Measurements from ENCODE around the gene SDK1.

The SDK1 gene

DNA sequence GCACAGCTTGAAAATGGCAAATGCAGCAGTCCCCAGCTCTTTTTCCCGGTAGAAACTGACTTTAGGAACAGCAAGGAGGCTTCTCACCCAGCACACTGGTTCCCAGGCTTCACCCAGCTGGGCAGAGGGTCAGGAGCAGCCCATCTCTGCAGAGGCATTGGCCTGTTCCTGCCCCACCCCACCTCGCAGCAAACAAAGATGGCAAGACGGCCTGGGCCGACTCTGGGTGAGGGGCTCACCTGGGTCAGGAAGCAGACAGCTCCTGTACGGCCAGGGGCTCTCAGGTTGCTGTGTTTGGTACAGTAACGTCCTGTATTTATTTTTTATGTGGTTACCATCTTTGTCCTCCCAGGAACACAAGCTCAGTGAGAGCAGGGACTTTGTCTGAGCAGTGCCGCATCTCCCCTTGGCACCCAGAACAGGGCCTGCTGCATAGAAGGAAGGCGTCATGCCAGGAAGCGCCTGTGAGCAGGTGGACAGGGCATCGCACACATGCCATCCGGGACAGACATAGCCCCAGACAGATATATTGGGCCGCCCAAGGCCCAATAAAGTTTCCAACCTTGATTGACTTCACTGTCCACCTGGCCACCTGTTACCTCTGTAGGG, 796.1 kb downstream of the SDK1 start:
- no peak for DNase-seq

DNA sequence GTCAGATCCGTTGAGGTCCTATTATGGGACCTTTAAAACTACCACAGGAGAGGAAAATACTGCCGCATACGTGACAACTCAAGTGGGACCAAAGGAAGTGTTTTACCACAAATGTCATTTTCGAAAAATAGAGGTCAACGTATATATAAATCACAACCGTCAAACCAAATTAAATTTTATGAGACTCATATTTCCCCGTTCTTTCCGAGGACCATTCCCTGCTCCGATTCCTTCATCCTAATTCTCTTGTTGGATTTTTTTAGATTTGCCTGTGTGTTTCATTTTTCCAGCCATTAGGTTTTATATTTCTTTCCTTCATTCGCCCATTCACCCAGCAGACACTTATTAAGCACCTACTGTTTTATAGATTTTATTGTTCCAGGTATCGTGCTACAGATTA, 797.1 kb downstream of the SDK1 start:
- no peak for DNase-seq

DNA sequence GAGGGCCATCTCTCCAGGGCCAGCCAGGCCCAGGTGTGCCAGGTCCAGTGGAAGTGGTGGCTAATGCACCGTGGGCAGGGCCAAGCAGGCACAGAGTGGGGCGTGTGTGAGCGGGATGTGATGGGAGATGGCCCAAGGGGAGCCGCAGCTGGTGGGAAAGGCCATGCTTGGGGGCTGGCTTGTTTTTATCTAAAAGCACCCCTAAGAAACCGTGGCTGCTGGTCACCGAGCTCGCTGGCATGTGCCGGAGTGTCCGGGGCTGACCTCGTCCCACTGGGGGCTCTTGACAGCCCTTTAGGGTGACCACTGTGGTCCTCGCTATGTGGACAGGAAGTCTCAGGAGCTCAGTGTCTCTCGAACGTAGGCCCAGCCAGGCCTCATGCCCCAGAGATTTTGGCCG, 798.6 kb downstream of the SDK1 start:
- no peak for DNase-seq

DNA sequence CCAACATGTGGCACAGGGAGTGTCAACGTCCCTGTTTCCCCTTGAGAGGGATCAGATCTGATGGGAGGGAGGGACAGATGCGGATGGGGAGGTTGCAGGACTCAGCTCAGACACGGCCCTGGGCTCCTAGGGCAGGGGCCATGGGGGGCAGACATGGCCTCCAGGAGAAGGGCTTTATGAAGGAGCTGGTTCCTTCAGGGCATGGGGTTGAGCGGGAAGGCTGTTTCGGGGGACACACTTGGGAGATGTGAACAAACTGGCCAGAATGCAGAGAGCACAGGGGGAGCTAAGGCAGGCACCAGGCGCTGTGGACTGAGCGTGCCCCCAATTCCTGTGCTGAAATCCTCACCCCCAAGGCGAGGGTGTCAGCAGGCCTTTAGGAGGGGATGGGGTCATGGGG, 799.1 kb downstream of the SDK1 start:
- no peak for DNase-seq

DNA sequence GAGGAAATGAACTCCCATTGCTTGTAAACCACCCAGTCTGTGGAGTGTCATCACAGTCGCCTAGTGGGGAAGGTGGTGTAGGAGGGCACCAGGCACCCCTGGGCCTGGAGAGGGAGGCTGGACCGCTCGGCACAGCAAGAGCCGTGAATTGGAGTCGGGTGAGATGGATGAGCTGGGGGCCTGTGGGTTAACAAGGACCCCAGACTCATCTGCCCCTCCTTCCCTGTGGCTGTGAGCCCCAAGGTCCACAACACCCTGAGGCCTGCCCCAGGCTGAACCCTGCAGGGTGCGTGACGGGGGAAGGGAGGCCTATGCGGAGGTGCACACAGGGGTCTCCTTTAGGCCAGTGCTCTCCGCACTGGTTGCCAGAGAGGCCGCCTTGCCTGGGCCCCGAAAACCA, 799.6 kb downstream of the SDK1 start:
- DNase-seq: no peak

DNA sequence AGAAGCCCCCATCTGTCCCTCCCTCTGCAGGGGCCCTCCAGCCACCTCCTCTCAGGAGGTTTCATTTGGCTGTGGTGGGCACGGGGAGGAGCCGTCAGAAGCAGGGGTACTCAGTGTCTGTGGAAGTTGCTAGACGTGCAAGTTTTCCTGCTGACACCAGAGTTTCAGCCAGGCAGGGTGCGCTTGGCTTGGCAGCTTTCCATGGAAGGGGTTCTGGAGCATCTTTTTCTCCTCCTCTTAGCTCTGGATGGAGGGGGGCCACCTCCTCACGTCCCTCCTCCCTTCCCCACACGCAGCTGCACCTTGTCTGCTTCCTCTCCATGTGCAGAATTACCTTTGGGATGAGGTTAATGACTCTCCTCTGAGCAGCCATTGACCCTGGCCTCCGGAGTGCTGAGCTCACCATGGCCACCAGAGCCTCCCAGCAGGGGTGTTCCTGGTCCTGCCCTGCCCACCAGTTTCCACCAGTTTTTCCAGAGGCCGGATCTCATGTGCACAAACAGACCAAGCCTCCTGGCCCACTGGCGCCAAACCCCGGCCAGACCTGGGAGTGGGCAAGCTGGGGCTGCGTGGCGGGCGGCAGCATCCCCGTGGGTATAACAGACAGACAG, 801.3 kb downstream of the SDK1 start:
- no peak for DNase-seq

DNA sequence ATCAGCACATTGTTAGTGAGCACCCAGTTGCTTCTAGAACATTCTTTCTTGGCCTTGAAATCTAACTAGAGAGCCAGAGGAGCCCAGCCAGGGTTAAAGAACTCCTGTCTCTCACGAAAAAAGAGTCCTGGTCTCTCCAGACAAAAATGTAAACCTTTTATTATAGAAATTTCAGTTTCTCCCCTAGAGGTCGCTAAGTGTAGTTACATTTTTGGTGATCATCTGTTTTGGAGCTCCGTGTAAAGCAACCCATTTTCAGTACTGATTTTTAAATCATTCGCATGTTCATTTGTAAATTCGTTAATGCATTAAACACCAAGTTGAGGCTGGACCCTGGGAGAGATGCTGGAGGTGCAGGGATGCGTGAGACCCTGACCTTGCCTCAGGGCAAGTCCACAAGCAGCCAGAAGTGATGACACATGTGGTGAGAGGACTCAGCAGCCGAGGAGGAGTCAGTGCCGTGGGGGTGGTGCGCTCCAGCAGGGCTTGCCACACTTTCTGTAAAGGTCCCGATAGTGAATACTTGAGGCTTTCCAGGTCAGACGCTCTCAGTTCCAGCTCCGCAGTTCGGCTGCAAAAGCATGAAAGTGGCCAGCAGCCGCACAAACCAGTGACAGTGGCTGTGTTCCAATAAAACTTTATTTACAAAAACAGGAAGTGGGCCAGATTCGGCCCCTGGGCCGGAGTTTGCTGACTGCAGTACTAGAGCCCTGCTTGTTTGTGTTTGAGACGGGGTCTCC, 802.5 kb downstream of the SDK1 start:
- DNase-seq: peak; percentile 66

DNA sequence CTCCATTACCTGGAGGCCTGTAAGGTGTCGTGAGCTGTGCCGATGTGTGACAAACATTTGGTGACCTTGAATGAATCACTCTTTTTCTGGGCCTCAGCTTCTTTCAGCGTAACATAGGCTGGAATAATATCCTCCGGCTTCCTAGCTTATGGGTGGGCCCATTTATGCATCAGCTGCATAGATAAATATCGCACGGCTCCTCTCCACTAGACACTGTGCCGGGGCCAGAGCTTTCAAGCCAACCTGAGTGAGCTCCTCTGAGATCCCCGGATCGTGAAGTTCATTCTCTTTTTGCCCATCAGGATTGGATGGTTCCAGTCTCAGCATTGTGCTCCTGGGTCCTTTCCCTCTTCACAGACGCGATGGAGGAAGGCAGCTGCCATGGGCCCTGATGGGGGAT, 806.8 kb downstream of the SDK1 start:
- no peak for DNase-seq

DNA sequence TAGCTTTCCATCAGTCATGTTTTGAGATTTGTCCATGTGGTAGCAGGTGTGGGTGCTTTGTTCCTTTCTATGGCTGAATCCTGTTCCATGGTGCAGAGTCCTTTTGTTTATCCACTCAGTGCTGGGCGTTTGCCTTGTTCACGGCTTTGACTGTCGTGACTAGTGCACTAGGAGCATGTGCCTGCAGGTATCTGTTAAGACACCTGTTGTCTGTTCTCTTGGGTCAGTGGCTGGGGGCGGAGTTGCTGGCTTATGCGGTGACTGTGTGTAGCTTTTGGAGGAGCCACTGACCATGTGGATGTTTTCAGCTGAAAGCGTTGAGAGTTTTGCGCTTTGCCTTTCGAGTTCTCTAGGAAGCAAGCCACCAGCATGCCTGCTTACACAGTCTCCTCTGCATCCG, 807.9 kb downstream of the SDK1 start:
- no peak for DNase-seq

DNA sequence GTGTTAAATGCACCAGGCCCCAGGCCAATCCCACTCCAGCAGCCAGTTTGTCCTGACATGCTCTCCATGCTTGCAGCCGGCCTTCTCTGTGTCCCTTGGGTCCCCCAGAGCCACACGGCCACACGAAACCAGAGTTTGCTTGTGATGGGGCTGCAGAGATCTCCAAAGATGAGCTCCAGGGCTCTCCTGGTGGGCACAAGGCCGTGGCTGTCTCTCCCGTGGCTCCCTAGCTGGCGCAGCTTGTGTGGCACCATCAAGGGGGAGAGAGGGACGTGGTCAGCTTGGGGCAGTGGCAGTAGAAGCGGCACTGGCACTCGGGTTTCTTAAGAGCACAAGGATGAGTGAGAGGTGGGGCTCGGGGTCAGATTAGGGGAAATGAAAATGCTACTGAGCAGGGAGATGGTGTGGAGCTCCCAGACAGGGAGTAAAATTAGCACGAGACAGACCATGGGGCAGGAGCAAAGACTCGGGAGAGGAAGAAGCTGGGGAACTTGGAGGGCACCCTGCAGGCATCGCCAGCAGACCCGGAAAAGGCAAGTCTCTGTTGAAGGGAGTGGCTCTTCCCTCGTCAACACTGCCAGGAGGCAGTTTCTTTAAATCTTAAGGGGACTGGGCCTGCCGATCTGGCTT, 808.5 kb downstream of the SDK1 start:
- no peak for DNase-seq

DNA sequence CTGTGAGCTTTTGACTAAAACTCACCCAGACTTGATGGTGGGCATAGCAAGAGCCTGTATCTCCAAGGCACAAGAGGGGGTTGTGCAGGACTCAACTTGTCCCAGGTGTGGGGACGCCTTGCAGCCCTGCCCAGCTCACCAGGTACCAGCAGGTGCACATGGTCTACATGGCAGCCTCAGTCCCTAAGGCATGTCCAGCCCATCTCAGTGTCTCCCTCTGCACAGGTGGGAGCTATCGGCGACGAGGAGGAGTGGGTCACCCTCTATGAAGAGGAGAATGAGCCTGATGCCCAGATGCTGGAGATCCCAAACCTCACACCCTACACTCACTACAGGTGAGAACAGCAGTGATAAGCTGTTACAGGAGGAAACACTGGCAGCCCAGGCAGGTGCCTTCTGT, 809.4 kb downstream of the SDK1 start:
- DNase-seq: no peak

DNA sequence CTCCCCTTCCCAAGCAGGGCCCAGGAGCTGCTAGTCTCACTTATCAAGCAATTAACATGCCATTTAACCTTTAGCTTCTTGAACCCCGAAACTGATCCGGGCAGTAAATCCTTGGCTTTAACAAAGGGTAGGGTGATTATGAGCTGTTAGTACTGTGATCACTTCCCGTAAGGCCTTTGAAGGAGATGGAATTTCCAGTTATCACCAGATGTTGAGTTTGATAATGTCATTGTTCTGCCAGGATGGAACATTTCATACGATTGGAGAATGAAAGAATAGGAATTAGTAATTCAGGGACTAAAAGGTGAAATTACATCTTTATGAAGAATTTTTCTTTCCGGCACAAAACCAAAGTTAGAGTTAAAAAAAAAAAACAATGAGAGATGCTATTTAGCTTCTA, 810.1 kb downstream of the SDK1 start:
- no peak for DNase-seq

DNA sequence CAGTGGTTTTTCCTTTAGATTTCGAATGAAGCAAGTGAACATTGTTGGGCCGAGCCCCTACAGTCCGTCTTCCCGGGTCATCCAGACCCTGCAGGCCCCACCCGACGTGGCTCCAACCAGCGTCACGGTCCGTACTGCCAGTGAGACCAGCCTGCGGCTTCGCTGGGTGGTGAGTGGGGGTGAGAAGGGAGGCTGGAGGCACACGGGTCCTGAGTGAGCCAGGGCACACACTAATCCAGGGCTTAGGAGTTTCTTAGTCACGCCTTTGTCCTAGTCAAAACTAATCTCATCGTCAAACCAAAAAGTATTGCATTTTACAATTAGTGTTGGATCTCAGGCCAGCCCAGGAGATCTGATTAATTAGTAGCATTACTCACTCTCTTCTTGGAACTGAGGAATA, 812.2 kb downstream of the SDK1 start:
- no peak for DNase-seq

DNA sequence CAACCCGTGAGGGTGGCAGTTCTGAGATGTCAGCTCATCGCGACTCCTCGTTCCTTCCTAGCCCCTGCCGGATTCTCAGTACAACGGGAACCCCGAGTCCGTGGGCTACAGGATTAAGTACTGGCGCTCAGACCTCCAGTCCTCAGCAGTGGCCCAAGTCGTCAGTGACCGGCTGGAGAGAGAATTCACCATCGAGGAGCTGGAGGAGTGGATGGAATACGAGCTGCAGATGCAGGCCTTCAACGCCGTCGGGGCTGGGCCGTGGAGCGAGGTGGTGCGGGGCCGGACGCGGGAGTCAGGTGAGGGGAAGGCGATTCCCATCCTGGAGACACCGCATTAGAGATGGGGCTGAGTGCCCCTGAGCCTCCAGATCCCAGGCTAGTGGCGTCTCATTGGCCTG, 812.9 kb downstream of the SDK1 start:
- no peak for DNase-seq

DNA sequence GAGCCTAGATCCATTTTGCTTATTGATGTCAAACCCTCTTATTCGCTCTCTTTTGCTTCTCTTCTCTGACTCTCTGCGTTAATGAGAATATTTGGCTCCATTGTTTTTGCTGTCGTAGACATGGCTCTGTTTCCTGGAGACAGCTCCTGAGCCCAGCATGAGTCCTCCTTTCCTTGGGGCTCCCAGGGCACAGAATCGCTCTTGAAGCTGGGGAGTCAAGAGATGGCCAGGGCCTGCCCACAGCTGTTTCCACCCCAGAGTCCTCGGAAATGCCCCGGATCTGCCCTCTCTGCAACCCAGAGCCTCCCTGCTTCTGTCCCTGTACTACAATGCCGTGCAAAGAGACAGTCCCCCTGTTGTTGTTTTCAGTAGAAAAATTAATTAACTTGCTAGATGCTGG, 814.4 kb downstream of the SDK1 start:
- no peak for DNase-seq

DNA sequence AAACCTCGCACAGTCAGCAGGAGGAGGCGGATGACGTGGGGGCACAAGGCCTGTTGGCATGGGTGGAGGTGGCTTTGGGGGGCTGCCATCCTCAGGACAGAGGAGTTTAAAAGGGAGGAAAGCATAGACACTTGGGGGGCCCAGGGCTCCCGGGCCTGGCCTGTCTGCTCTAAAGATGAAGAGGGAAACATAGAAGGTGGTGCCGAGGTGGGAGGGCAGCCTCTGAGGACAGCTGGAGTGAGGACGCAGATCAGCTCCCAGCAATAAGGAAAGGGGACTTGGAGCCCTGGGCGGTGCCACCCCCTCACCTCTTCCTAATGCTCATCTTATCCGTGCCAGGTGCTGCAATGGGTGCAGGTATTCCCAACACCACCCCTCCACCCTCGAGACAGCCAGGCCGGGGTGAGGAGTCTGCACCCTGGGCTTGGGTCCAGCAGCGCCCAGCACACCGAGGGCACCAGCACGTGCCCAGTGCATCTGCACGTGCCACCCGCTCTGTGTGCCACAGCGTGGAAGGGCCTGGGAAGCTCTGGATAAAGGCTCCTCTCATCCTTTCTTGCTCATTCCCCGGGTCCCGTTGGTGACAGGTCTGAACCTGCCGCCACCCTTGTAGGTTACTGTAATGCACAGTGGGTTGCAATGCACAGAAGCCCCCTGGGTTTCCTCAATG, 815.0 kb downstream of the SDK1 start:
- no peak for DNase-seq

DNA sequence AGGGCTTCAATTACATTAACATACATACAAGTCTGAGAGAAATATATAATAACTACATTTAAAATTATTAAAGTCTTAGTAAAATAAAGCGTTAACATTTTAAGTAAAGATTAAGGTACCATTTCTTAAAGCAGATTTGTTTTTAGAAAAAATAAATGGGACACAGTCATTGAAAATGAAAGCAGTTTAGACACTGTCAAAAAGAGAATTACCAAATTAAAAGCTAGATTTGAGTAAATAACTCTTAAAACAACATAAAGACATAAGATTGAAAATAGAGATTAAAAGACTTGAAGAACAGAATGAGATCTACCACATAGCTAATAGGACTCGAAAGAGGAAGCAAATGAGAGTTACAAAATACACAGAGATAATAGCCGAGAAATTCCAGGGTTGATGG, 818.8 kb downstream of the SDK1 start:
- no peak for DNase-seq

DNA sequence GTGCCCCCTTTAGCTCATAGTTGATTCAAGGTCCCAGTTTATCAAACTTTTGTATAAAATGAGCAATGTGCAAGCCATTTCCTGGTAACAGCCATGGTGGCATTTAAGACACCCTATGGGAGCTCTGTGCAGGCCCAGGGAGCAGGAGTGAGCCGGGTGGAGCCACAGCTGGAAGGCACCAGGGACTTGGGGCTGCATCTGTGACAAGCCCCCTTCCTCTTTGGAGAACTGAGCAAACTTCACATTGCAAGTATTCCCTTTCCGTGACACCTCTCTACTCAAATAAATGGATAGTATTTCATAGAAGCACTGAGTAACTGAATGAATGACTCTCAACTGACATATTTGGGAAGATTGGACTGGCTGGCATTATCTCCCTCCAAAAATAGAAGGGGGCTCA, 822.3 kb downstream of the SDK1 start:
- no peak for DNase-seq

DNA sequence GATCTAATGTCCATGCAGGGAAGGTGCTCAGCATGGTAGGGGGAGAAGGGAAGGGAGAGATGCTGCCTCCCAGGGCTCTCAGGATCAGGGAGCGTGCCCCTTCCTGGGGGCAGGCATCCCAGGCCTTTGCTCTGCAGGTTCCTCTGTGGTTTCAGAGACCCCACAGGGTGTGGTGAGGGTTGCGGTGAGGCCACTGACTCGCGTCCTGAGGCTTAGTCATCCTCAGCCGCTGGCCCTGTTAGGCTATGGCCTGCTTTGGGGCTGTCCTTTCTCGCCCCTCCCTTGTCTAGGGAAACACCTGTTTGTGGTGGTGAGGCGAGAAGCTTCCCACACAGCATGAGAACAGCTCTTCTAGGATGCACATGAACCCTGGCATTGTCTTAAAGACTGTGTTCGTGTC, 822.8 kb downstream of the SDK1 start:
- no peak for DNase-seq

DNA sequence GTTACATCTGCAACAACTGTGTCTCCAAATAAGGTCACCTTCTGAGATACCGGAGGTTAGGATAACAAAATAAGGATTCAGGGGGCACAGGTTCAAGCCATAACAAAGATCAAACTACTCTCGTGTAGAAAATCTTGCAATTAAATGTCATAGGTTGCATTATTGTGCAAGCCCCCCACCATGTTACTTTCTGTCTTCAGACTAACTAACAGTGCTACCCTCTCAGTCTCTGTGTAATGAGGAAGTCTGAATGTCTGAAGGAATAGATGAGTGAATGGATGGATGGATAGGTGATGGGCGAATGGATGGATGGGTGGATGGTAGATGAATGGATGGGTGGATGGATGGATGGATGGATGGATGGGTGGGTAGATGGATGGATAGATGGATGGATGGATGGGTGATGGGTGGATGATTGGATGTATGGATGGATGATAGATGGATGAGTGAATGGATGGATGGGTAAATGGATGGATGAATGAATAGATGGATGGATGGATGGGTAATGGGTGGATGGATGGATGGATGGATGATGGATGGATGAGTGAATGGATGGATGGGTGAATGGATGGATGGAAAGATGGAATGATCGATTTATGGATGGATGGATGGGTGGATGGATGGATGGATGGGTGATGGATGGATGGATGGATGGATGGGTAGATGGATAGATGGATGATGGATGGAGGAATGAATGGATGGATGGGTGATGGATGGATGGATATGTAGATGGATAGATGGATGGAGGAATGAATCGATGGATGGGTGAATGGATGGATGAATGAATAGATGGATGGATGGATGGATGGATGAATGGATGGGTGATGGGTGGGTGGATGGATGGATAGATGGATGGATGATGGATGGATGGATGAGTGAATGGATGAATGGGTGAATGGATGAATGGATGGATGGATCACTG, 823.8 kb downstream of the SDK1 start:
- no peak for DNase-seq

DNA sequence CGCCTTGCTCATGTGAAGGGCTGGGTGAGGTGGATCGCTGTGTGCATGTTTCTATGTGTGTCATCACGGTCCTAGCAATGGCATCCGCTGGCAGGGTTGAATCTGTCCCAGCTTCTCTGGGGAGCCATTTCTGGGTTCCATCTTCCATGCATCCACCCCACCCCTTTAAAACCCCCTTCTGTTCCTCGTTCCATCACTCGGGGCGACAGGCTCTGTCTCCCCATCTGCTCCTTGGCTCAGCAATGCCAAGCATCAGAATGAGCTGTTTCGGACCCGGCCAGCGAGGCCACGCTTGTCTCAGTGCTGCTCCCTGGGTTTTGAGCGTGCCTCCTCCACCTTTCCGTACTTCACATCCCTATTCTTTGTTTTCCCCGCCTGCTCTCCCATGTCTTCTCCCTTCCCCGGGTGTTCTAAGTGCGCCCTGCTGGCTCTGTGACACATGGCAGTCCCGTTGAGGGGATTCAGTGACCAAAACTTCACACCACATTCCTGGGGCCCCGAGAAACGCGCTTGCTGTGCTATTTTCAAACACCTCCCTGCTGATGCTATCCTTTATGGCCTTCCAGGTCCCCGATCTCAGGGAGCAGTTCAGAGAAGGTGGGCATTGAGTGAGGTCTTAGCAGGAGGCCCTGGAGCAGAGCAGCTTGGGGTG, 827.0 kb downstream of the SDK1 start:
- no peak for DNase-seq

Data from 8988T (cell line).